ENCODE results near the gene C19orf33. TPM values are rescaled to one million over a fixed set of nuclear protein-coding genes. Genes with fewer than 3 reads are reported as not detected.

The C19orf33 gene
- total RNA-seq, 2 experiments from 2014 or later = not detected

- Mint-ChIP-seq H3K27ac (no peak overlapping the region), H3K4me3 (no peak overlapping the region)
Observed at GRCh38 chr19:38290631-38291147, 13.4 kb upstream of the C19orf33 start.

GRCh38 chr19:38291855-38292254 is 12.2 kb upstream of the C19orf33 start:
- Mint-ChIP-seq H3K27ac (no peak overlapping the region), H3K4me1 (ENCODE audit: low read depth) (no peaks in the 10 kb centered on the region), H3K27me3 (no peaks in the 10 kb centered on the region), H3K4me3 (no peak overlapping the region), H3K9me3 (no peaks in the 10 kb centered on the region), H3K36me3 (ENCODE audit: low read depth) (peaks cover 5% of the 10 kb centered on the region)
- ATAC-seq (no peak), DNase-seq (no peak)
- intact Hi-C loops (cut with micrococcal nuclease) = no loop called here
- TF ChIP-seq CTCF (IDR thresholded peaks at IDR 0.05) = no peak
- ChIA-PET CTCF (no interaction called here), POLR2A (no interaction called here)

More at GRCh38 chr19:38290631-38291147, 13.4 kb upstream of the C19orf33 start:
- no peaks in the 10 kb centered on the region for H3K9me3 Mint-ChIP-seq
- peaks cover 5% of the 10 kb centered on the region for H3K36me3 Mint-ChIP-seq (ENCODE audit: low read depth)
- ChIA-PET CTCF (interaction anchor here (1.1 kb wide), 1 partner anchor 388 kb away, joined by 3 read pairs; no protein-coding TSS in a partner anchor), POLR2A (interaction anchor here (1.0 kb wide), 1 partner anchor 16 kb away, joined by 3 read pairs; no protein-coding TSS in a partner anchor)
- ATAC-seq (no peak), DNase-seq (no peak)
- no peak for TF ChIP-seq CTCF (IDR thresholded peaks at IDR 0.05)
- intact Hi-C loops (cut with micrococcal nuclease) = no loop called here
- no peaks in the 10 kb centered on the region for H3K27me3 Mint-ChIP-seq
- H3K4me1 Mint-ChIP-seq (ENCODE audit: low read depth) = no peaks in the 10 kb centered on the region

GRCh38 chr19:38293281-38293680 is 10.8 kb upstream of the C19orf33 start:
- no peak for ATAC-seq
- H3K4me3 Mint-ChIP-seq = no peak overlapping the region
- DNase-seq = no peak
- no peak overlapping the region for H3K27ac Mint-ChIP-seq
- no peaks in the 10 kb centered on the region for H3K9me3 Mint-ChIP-seq
- no peaks in the 10 kb centered on the region for H3K4me1 Mint-ChIP-seq (ENCODE audit: low read depth)
- intact Hi-C loops (cut with micrococcal nuclease) = no loop called here
- H3K27me3 Mint-ChIP-seq = no peaks in the 10 kb centered on the region
- CTCF ChIA-PET = no interaction called here
- POLR2A ChIA-PET = interaction anchor here (1.6 kb wide), 1 partner anchor 29 kb away, joined by 3 read pairs; no protein-coding TSS in a partner anchor
- TF ChIP-seq CTCF (IDR thresholded peaks at IDR 0.05) = no peak
- H3K36me3 Mint-ChIP-seq (ENCODE audit: low read depth) = peaks cover 4% of the 10 kb centered on the region

- POLR2A ChIA-PET = interaction anchor here (1.6 kb wide), 1 partner anchor 30 kb away, joined by 3 read pairs; no protein-coding TSS in a partner anchor
- Mint-ChIP-seq H3K27me3 (no peaks in the 10 kb centered on the region), H3K36me3 (ENCODE audit: low read depth) (peaks cover 4% of the 10 kb centered on the region), H3K4me1 (ENCODE audit: low read depth) (no peaks in the 10 kb centered on the region), H3K9me3 (no peaks in the 10 kb centered on the region), H3K27ac (no peak overlapping the region), H3K4me3 (no peak overlapping the region)
- ATAC-seq (no peak), DNase-seq (no peak)
- TF ChIP-seq CTCF (IDR thresholded peaks at IDR 0.05) = no peak
- CTCF ChIA-PET = no interaction called here
- intact Hi-C loops (cut with micrococcal nuclease) = no loop called here
Observed at GRCh38 chr19:38294090-38294489, 10.0 kb upstream of the C19orf33 start.

GRCh38 chr19:38298821-38299680 is 5.0 kb upstream of the C19orf33 start:
- Mint-ChIP-seq H3K27ac (no peak overlapping the region), H3K4me1 (ENCODE audit: low read depth) (no peaks in the 10 kb centered on the region), H3K27me3 (no peaks in the 10 kb centered on the region), H3K4me3 (no peak overlapping the region), H3K9me3 (no peaks in the 10 kb centered on the region), H3K36me3 (ENCODE audit: low read depth) (no peaks in the 10 kb centered on the region)
- ATAC-seq (no peak), DNase-seq (no peak)
- intact Hi-C loops (cut with micrococcal nuclease) = no loop called here
- CTCF ChIA-PET = interaction anchor here (0.9 kb wide), 1 partner anchor 55 kb away, joined by 4 read pairs; no protein-coding TSS in a partner anchor
- POLR2A ChIA-PET = interaction anchor here (0.5 kb wide), 1 partner anchor 606 kb away, joined by 3 read pairs; no protein-coding TSS in a partner anchor
- no peak for TF ChIP-seq CTCF (IDR thresholded peaks at IDR 0.05)
